K562 (cell line): ENCODE results near the gene MGAT1. TPM values are rescaled to one million over a fixed set of nuclear protein-coding genes. Genes with fewer than 3 reads are reported as not detected.
A peak's percentile ranks its signal among the peaks of the same experiment; 100 is the strongest.

Experiments
- ATAC-seq: fragments of 200-7000 bp; cut with Tn5 transposase; 3 replicates; pipeline ENCODE4 v1.9.1; 2020; ENCODE audit warnings: moderate library complexity
- BruUV-seq: library from RNA; stranded (reverse); fragments of 400-500 nt; replicated peaks from 2 replicates; lab custom pipeline; 2021; lab: Mats Ljungman, UMichigan
- CTCF ChIA-PET: fragments of 300-600 bp; formaldehyde crosslinking; extraction: SDS; loops from one replicate; lab custom pipeline; 2021; ENCODE audit warnings: low intra/inter-chr PET ratio; lab: Yijun Ruan, JAX
- POLR2A ChIA-PET: fragments of 300-600, 350-650 bp; sonication (Branson Sonifier 250); formaldehyde crosslinking; extraction: SDS; loops from one replicate; lab custom pipeline; 2021; ENCODE audit warnings: antibody characterized with exemption, inconsistent platforms; lab: Yijun Ruan, JAX
- DNase-seq, 4 experiments: peaks; one replicate each; pipeline versions ENCODE4 v3.0.0 to v3.0.0-alpha.2; 2011 to 2018; ENCODE audit warnings: low spot score in 3 of 4, mixed read lengths in 3 of 4; ENCODE audit errors: extremely low read depth in 1 of 4
- FAIRE-seq: peaks from 2 replicates; lab custom pipeline; 2011; peaks lifted over from hg19 to GRCh38; lab: Jason Lieb, UNC
- H2AFZ ChIP-seq: 2 replicates; pipeline ENCODE4 v1.6.0; 2011; ENCODE audit warnings: low read depth, low read length, control low read depth, inconsistent platforms
- H3K27ac ChIP-seq: fragments of 200-600 bp; 3 replicates; pipeline ENCODE4 v1.8.0; 2011; ENCODE audit warnings: low read depth, mild to moderate bottlenecking, control low read depth, inconsistent platforms, low read length, moderate library complexity, mixed read lengths; ENCODE audit errors: extremely low read depth
- H3K27me3 ChIP-seq, 2 experiments: fragments of 300-600 bp in 1 of 2; 2 replicates in 1 of 2; 3 replicates in 1 of 2; pipeline versions ENCODE4 v1.6.0 to v1.8.0; 2011; ENCODE audit warnings: inconsistent platforms in 2 of 2, low read length in 2 of 2, mild to moderate bottlenecking in 1 of 2, mixed read lengths in 1 of 2, moderate library complexity in 1 of 2; ENCODE audit not compliant: control insufficient read depth in 2 of 2, insufficient read depth in 2 of 2
- H3K36me3 ChIP-seq: fragments of 300-600 bp; 3 replicates; pipeline ENCODE4 v1.8.0; 2011; ENCODE audit warnings: mild to moderate bottlenecking, low read length, inconsistent platforms; ENCODE audit not compliant: control insufficient read depth, insufficient read depth
- H3K4me1 ChIP-seq, 2 experiments: fragments of 200-600 bp in 1 of 2; replicated peaks in 1 of 2; 2 replicates in 1 of 2; 3 replicates in 1 of 2; pipeline versions ENCODE4 v1.5.1 to v1.8.0; 2011; ENCODE audit warnings: inconsistent platforms in 2 of 2, low read length in 2 of 2, mild to moderate bottlenecking in 1 of 2, mixed read lengths in 1 of 2, moderate library complexity in 1 of 2; ENCODE audit not compliant: control insufficient read depth in 2 of 2, insufficient read depth in 2 of 2
- H3K4me2 ChIP-seq: 2 replicates; pipeline ENCODE4 v1.6.1; 2011; ENCODE audit warnings: low read length, control low read depth, inconsistent platforms, mixed read lengths; ENCODE audit not compliant: insufficient read depth
- H3K4me3 ChIP-seq: fragments of 200-600 bp; sonication (generic), shearing (Covaris generic); 2 replicates; pipeline ENCODE4 v1.5.1; 2016; ENCODE audit warnings: control low read depth, inconsistent platforms
- H3K79me2 ChIP-seq: fragments of 200-600 bp; 3 replicates; pipeline ENCODE4 v1.8.0; 2011; ENCODE audit warnings: low read length, inconsistent platforms; ENCODE audit not compliant: control insufficient read depth, insufficient read depth
- H3K9ac ChIP-seq, 2 experiments: 2 replicates each; pipeline versions ENCODE4 v1.6.0 to v1.6.1; 2011; ENCODE audit warnings: low read depth in 2 of 2, low read length in 2 of 2, control low read depth in 1 of 2, inconsistent platforms in 1 of 2, mild to moderate bottlenecking in 1 of 2, mixed read lengths in 1 of 2; ENCODE audit not compliant: insufficient read depth in 1 of 2
- H3K9me1 ChIP-seq: one replicate; pipeline ENCODE4 v1.6.0; 2011; ENCODE audit warnings: inconsistent platforms, mild to moderate bottlenecking, low read length, moderate library complexity; ENCODE audit not compliant: control insufficient read depth, insufficient read depth
- H3K9me3 ChIP-seq: replicated peaks from 2 replicates; pipeline ENCODE4 v1.5.1; 2011; ENCODE audit warnings: low read depth, low read length, inconsistent platforms; ENCODE audit not compliant: control insufficient read depth, insufficient read depth
- H4K20me1 ChIP-seq: replicated peaks from 2 replicates; pipeline ENCODE4 v1.6.1; 2011; ENCODE audit warnings: low read length, inconsistent platforms, mixed read lengths; ENCODE audit not compliant: control insufficient read depth, insufficient read depth
- CREB3L1 ChIP-seq: fragments of 450-650 bp; IDR thresholded peaks from 2 replicates; pipeline ENCODE4 v1.6.1; 2014; ENCODE audit warnings: low read depth, mild to moderate bottlenecking, moderate library complexity, borderline replicate concordance
- GTF2A2 ChIP-seq: IDR thresholded peaks from 2 replicates; pipeline ENCODE4 v1.6.1; 2016; ENCODE audit warnings: mild to moderate bottlenecking, missing genetic modification characterization, missing compliant biosample characterization
- NKRF ChIP-seq: fragments of 450-650 bp; IDR thresholded peaks from 2 replicates; pipeline ENCODE4 v1.6.1; 2016; ENCODE audit warnings: borderline replicate concordance
- NONO ChIP-seq, 2 experiments: fragments of 200-400 bp in 1 of 2; fragments of 450-650 bp in 1 of 2; formaldehyde crosslinking in 1 of 2; IDR thresholded peaks; 2 replicates each; pipeline ENCODE4 v1.6.1; 2017; ENCODE audit warnings: low read depth in 2 of 2, mild to moderate bottlenecking in 2 of 2, moderate library complexity in 2 of 2, low read length in 1 of 2
- NR2F6 ChIP-seq: fragments of 450-650 bp; formaldehyde crosslinking; IDR thresholded peaks from 2 replicates; pipeline ENCODE4 v1.4.0; 2020; ENCODE audit warnings: mild to moderate bottlenecking
- PTBP1 ChIP-seq: fragments of 200-400 bp; formaldehyde crosslinking; IDR thresholded peaks from 2 replicates; pipeline ENCODE4 v1.6.1; 2017; ENCODE audit warnings: low read depth, low read length
- RCOR1 ChIP-seq, 2 experiments: IDR thresholded peaks; 2 replicates each; pipeline ENCODE4 v1.6.1; 2012; ENCODE audit warnings: low read depth in 2 of 2, low read length in 2 of 2, borderline replicate concordance in 1 of 2, improper control_type of control experiment in 1 of 2
- SAP30 ChIP-seq: fragments of 200-600 bp; sonication (generic); IDR thresholded peaks from 2 replicates; pipeline ENCODE4 v1.6.1; 2012; ENCODE audit warnings: borderline replicate concordance, low read depth, mild to moderate bottlenecking, moderate library complexity, low read length, control low read depth, inconsistent platforms; ENCODE audit not compliant: insufficient read depth, poor library complexity, severe bottlenecking
- STAT5B ChIP-seq: fragments of 250-450 bp; sonication (Bioruptor Pico); IDR thresholded peaks from 2 replicates; pipeline ENCODE4 v1.8.0; 2021; ENCODE audit warnings: mild to moderate bottlenecking, inconsistent platforms
- ZNF592 ChIP-seq: fragments of 450-650 bp; IDR thresholded peaks from 2 replicates; pipeline ENCODE4 v1.6.1; 2017; ENCODE audit warnings: antibody characterized with exemption, mild to moderate bottlenecking
- WGBS: fragments of 100-300 bp; shearing (Covaris generic); methylation state at CpG from one replicate; pipeline ENCODE4 v1.1.6; 2016; ENCODE audit warnings: low coverage, mixed read lengths; ENCODE audit not compliant: insufficient coverage; ENCODE audit errors: missing lambda C conversion rate; 5-methylcytosine and 5-hydroxymethylcytosine counted together
- in situ Hi-C: fragments of 300-500 bp; cut with MboI; formaldehyde crosslinking; loops from 4 replicates; pipeline ENCODE4 v1.15.0; 2018; ENCODE audit warnings: inconsistent platforms, mixed read lengths
- intact Hi-C: fragments of 100-400 bp; cut with micrococcal nuclease; formaldehyde crosslinking; loops from 2 replicates; pipeline ENCODE4 v1.14.2; 2022
- polyA plus RNA-seq, 8 experiments: library from polyadenylated mRNA; depleted of rRNA in 4 of 8; stranded (reverse) in 5 of 8; unstranded in 3 of 8; fragments of >200 nt; fragmentation: Nextera tagmentation in 2 of 8; fragmentation: Illumina TruSeq in 1 of 8; extraction: Ambion mirVana in 2 of 8; extraction: Trizol in 1 of 8; gene quantifications; 2 replicates each; pipeline versions ENCODE4 v1.2.1 to v1.2.3, GENCODE V29; 2011 to 2014; ENCODE audit warnings: inconsistent platforms in 1 of 8, missing spikeins in 1 of 8
- total RNA-seq, 7 experiments: library from RNA; depleted of rRNA in 6 of 7; stranded (reverse); fragments of >200 nt in 6 of 7; fragmentation: Illumina TruSeq in 2 of 7; extraction: Trizol in 2 of 7; gene quantifications; 2 replicates each; pipeline versions ENCODE4 v1.2.1 to v1.2.3, GENCODE V29; 2011 to 2021; ENCODE audit warnings: low replicate concordance in 1 of 7

The MGAT1 gene
- total and polyA plus RNA-seq, 9 of the 15 experiments (the other 6 are each of a cell fraction or from before 2014, with no cell fraction given), result 3.9 to 82.7 (median 44.5) TPM

GRCh38 chr5:180830253-180831138, 27.9 kb upstream of the MGAT1 start (continued):
- no peak for TF ChIP-seq PTBP1

GRCh38 chr5:180829726-180830125, 27.1 kb upstream of the MGAT1 start:
- Histone ChIP-seq H3K9me3 (peaks cover 7% of the 10 kb centered on the region), H3K79me2 (peaks cover 32% of the 10 kb centered on the region), H3K4me1 (peaks cover 13 to 28% of the 10 kb centered on the region in 2 experiments; a peak in 4 of 5 replicates), H3K9me1 (no peaks in the 10 kb centered on the region), H3K9ac (no peak overlapping the region), H2AFZ (no peak overlapping the region), H3K36me3 (peaks cover 13% of the 10 kb centered on the region; the same call in 2 of the 3 replicates), H3K27me3 (no peaks in the 10 kb centered on the region), H3K4me3 (no peak overlapping the region), H4K20me1 (no peaks in the 10 kb centered on the region), H3K4me2 (peak overlapping the region; percentile 96), H3K27ac (no peak overlapping the region; the same call in 2 of the 3 replicates)
- TF ChIP-seq RCOR1 (IDR thresholded peaks at IDR 0.05; ENCODE audit: borderline replicate concordance in 1 of 2, low read depth in 2 of 2, low read length in 2 of 2) (no peak), NONO (IDR thresholded peaks at IDR 0.05; ENCODE audit: low read depth in 2 of 2, low read length in 1 of 2) (no peak), NR2F6 (CRISPR knock-in tag) (no peak), SAP30 (no peak), CREB3L1 (no peak), NKRF (no peak), STAT5B (CRISPR knock-in tag) (no peak), ZNF592 (no peak), GTF2A2 (tag) (no peak)
- no TSS peak for BruUV-seq
- intact Hi-C loops, result loop anchor here (2.0 kb wide), 1 partner anchor 27 kb away; the partner anchor contains the start of gene MGAT1
- 90% methylated on average over 5 of the region's 5 CpGs for WGBS
- DNase-seq, result no peak
- in situ Hi-C loops, result no loop called here
- ChIA-PET POLR2A (interaction anchor here (0.5 to 3.3 kb wide), 6 partner anchors 9 to 993 kb away, joined by 3 to 14 read pairs (median 6); no protein-coding TSS in a partner anchor), CTCF (no interaction called here)
- no peak for FAIRE-seq
- no peak for ATAC-seq
